ENCODE data around the gene CLBA1. TPM values are rescaled to one million over a fixed set of nuclear protein-coding genes. Genes with fewer than 3 reads are reported as not detected.
"Not testable (repeated sequence)": the region's sequence is repeated elsewhere in the genome, so short reads cannot be mapped to it uniquely, and the experiment has no call there.

CLBA1 gene
- total and polyA plus RNA-seq, 2 experiments from 2014 or later = 7.7 to 10.4 TPM

GRCh38 chr14:104940526-104941150 is 45.0 kb upstream of the CLBA1 start:
- Histone ChIP-seq H3K9me2 (ENCODE audit: insufficient read depth) (no peaks in the 10 kb centered on the region), H3K9ac (no peak overlapping the region), H3K4me2 (ENCODE audit: unreplicated experiment) (no peak overlapping the region), H3K4me1 (ENCODE audit: insufficient read depth) (no peaks in the 10 kb centered on the region), H2AFZ (no peak overlapping the region), H3K79me2 (ENCODE audit: insufficient read depth) (no peaks in the 10 kb centered on the region), H3K4me3 (no peak overlapping the region), H3F3A (ENCODE audit: insufficient read depth) (0 out of 2 replicates have a peak, but pooled peaks cover 8% of the 10 kb centered on the region), H3K36me3 (ENCODE audit: low read depth) (no peaks in the 10 kb centered on the region), H4K20me1 (ENCODE audit: insufficient read depth) (no peaks in the 10 kb centered on the region), H3K9me3 (ENCODE audit: low read depth) (no peaks in the 10 kb centered on the region), H3K27ac (no peak overlapping the region), H3K27me3 (replicated peaks; ENCODE audit: insufficient read depth) (no peaks in the 10 kb centered on the region)
- DNase-seq = no peak
- no peak for TF ChIP-seq EZH2phosphoT487 (IDR thresholded peaks at IDR 0.05; ENCODE audit: insufficient read depth, low read depth)
- no peak for TF ChIP-seq EZH2 (IDR thresholded peaks at IDR 0.05; ENCODE audit: insufficient read depth, poor library complexity, severe bottlenecking)
- WGBS, 2 experiments (ENCODE audit: low coverage in 1 of 2, low lambda C conversion rate in 2 of 2, missing lambda C conversion rate in 2 of 2) = 65 to 68% methylated on average over 3 of the region's 3 CpGs
- in situ Hi-C loops (cut with MboI) = no loop called here

- no peak overlapping the region for H2AFZ ChIP-seq
- no peaks in the 10 kb centered on the region for H4K20me1 ChIP-seq (ENCODE audit: insufficient read depth)
- H3K4me2 ChIP-seq (ENCODE audit: unreplicated experiment) = no peak overlapping the region
- H3K9me3 ChIP-seq (ENCODE audit: low read depth) = no peaks in the 10 kb centered on the region
- 89 to 92% methylated on average over 26 of the region's 26 CpGs for WGBS, 2 experiments (ENCODE audit: low coverage in 1 of 2, low lambda C conversion rate in 2 of 2, missing lambda C conversion rate in 2 of 2)
- no peak overlapping the region for H3K27ac ChIP-seq
- H3K9ac ChIP-seq = no peak overlapping the region
- no peaks in the 10 kb centered on the region for H3K9me2 ChIP-seq (ENCODE audit: insufficient read depth)
- H3F3A ChIP-seq (ENCODE audit: insufficient read depth) = 0 out of 2 replicates have a peak, but pooled peaks cover 8% of the 10 kb centered on the region
- no peak for TF ChIP-seq EZH2 (IDR thresholded peaks at IDR 0.05; ENCODE audit: insufficient read depth, poor library complexity, severe bottlenecking)
- no peak overlapping the region for H3K4me3 ChIP-seq
- no peaks in the 10 kb centered on the region for H3K79me2 ChIP-seq (ENCODE audit: insufficient read depth)
- H3K27me3 ChIP-seq (replicated peaks; ENCODE audit: insufficient read depth) = no peaks in the 10 kb centered on the region
- DNase-seq = no peak
- in situ Hi-C loops (cut with MboI) = no loop called here
- no peaks in the 10 kb centered on the region for H3K36me3 ChIP-seq (ENCODE audit: low read depth)
- H3K4me1 ChIP-seq (ENCODE audit: insufficient read depth) = no peaks in the 10 kb centered on the region
Observed at GRCh38 chr14:104941508-104942365, 43.9 kb upstream of the CLBA1 start.

GRCh38 chr14:104942586-104942985 is 43.0 kb upstream of the CLBA1 start:
- Histone ChIP-seq H3K9me3 (ENCODE audit: low read depth) (no peaks in the 10 kb centered on the region), H3F3A (ENCODE audit: insufficient read depth) (0 out of 2 replicates have a peak, but pooled peaks cover 8% of the 10 kb centered on the region), H3K9me2 (ENCODE audit: insufficient read depth) (no peaks in the 10 kb centered on the region), H3K36me3 (ENCODE audit: low read depth) (no peaks in the 10 kb centered on the region), H3K4me2 (ENCODE audit: unreplicated experiment) (no peak overlapping the region), H4K20me1 (ENCODE audit: insufficient read depth) (no peaks in the 10 kb centered on the region), H3K4me3 (no peak overlapping the region), H3K27me3 (replicated peaks; ENCODE audit: insufficient read depth) (no peaks in the 10 kb centered on the region), H3K4me1 (ENCODE audit: insufficient read depth) (no peaks in the 10 kb centered on the region), H3K9ac (no peak overlapping the region), H3K27ac (no peak overlapping the region), H3K79me2 (ENCODE audit: insufficient read depth) (no peaks in the 10 kb centered on the region), H2AFZ (no peak overlapping the region)
- no peak for DNase-seq
- in situ Hi-C loops (cut with MboI) = no loop called here
- WGBS, 2 experiments (ENCODE audit: low coverage in 1 of 2, low lambda C conversion rate in 2 of 2, missing lambda C conversion rate in 2 of 2) = 95 to 96% methylated on average over 13 to 16 of the region's 16 CpGs
- TF ChIP-seq EZH2phosphoT487 (IDR thresholded peaks at IDR 0.05; ENCODE audit: insufficient read depth, low read depth) (no peak), EZH2 (IDR thresholded peaks at IDR 0.05; ENCODE audit: insufficient read depth, poor library complexity, severe bottlenecking) (no peak)

GRCh38 chr14:104943216-104944015 is 42.2 kb upstream of the CLBA1 start:
- H3K9ac ChIP-seq; H3K9me2 ChIP-seq (ENCODE audit: insufficient read depth); DNase-seq; H3K36me3 ChIP-seq (ENCODE audit: low read depth); H3K79me2 ChIP-seq (ENCODE audit: insufficient read depth); H3K27ac ChIP-seq; H3K4me3 ChIP-seq; H2AFZ ChIP-seq; in situ Hi-C loops (cut with MboI); H4K20me1 ChIP-seq (ENCODE audit: insufficient read depth); H3K4me1 ChIP-seq (ENCODE audit: insufficient read depth); H3K27me3 ChIP-seq (replicated peaks; ENCODE audit: insufficient read depth); H3K4me2 ChIP-seq (ENCODE audit: unreplicated experiment); H3F3A ChIP-seq (ENCODE audit: insufficient read depth); H3K9me3 ChIP-seq (ENCODE audit: low read depth): not testable (repeated sequence)
- 89 to 94% methylated on average over 29 of the region's 29 CpGs for WGBS, 2 experiments (ENCODE audit: low coverage in 1 of 2, low lambda C conversion rate in 2 of 2, missing lambda C conversion rate in 2 of 2)

GRCh38 chr14:104944016-104944308 is 41.6 kb upstream of the CLBA1 start:
- H3K9me3 ChIP-seq (ENCODE audit: low read depth); H3K9ac ChIP-seq; H3F3A ChIP-seq (ENCODE audit: insufficient read depth); H3K36me3 ChIP-seq (ENCODE audit: low read depth); H4K20me1 ChIP-seq (ENCODE audit: insufficient read depth); H3K4me2 ChIP-seq (ENCODE audit: unreplicated experiment); H3K9me2 ChIP-seq (ENCODE audit: insufficient read depth); H3K27ac ChIP-seq; in situ Hi-C loops (cut with MboI); H2AFZ ChIP-seq; DNase-seq; H3K4me1 ChIP-seq (ENCODE audit: insufficient read depth); H3K4me3 ChIP-seq; H3K79me2 ChIP-seq (ENCODE audit: insufficient read depth); H3K27me3 ChIP-seq (replicated peaks; ENCODE audit: insufficient read depth): not testable (repeated sequence)
- 73 to 78% methylated on average over 6 of the region's 6 CpGs for WGBS, 2 experiments (ENCODE audit: low coverage in 1 of 2, low lambda C conversion rate in 2 of 2, missing lambda C conversion rate in 2 of 2)

GRCh38 chr14:104944436-104945205 is 41.0 kb upstream of the CLBA1 start:
- H3K9me2 ChIP-seq (ENCODE audit: insufficient read depth); H3K9me3 ChIP-seq (ENCODE audit: low read depth); H4K20me1 ChIP-seq (ENCODE audit: insufficient read depth); H3K27me3 ChIP-seq (replicated peaks; ENCODE audit: insufficient read depth); H3K4me2 ChIP-seq (ENCODE audit: unreplicated experiment); H3K4me3 ChIP-seq; in situ Hi-C loops (cut with MboI); H3F3A ChIP-seq (ENCODE audit: insufficient read depth); H3K4me1 ChIP-seq (ENCODE audit: insufficient read depth); DNase-seq; H2AFZ ChIP-seq; H3K27ac ChIP-seq; H3K9ac ChIP-seq; H3K79me2 ChIP-seq (ENCODE audit: insufficient read depth); H3K36me3 ChIP-seq (ENCODE audit: low read depth): not testable (repeated sequence)
- 89% methylated on average over 27 to 28 of the region's 29 CpGs for WGBS, 2 experiments (ENCODE audit: low coverage in 1 of 2, low lambda C conversion rate in 2 of 2, missing lambda C conversion rate in 2 of 2)

Measured in GM23248 (cell line).